Activated T-cell treated with anti-CD3 and anti-CD28 coated beads for 24 hours (primary cell): ENCODE measurements around the gene NHSL2.
"Not testable (repeated sequence)": the region's sequence is repeated elsewhere in the genome, so short reads cannot be mapped to it uniquely, and the experiment has no call there.

Experiments
- DNase-seq: peaks from one replicate; pipeline ENCODE4 v3.0.0-alpha.2; 2020; ENCODE audit warnings: low read depth

Gene NHSL2

DNA sequence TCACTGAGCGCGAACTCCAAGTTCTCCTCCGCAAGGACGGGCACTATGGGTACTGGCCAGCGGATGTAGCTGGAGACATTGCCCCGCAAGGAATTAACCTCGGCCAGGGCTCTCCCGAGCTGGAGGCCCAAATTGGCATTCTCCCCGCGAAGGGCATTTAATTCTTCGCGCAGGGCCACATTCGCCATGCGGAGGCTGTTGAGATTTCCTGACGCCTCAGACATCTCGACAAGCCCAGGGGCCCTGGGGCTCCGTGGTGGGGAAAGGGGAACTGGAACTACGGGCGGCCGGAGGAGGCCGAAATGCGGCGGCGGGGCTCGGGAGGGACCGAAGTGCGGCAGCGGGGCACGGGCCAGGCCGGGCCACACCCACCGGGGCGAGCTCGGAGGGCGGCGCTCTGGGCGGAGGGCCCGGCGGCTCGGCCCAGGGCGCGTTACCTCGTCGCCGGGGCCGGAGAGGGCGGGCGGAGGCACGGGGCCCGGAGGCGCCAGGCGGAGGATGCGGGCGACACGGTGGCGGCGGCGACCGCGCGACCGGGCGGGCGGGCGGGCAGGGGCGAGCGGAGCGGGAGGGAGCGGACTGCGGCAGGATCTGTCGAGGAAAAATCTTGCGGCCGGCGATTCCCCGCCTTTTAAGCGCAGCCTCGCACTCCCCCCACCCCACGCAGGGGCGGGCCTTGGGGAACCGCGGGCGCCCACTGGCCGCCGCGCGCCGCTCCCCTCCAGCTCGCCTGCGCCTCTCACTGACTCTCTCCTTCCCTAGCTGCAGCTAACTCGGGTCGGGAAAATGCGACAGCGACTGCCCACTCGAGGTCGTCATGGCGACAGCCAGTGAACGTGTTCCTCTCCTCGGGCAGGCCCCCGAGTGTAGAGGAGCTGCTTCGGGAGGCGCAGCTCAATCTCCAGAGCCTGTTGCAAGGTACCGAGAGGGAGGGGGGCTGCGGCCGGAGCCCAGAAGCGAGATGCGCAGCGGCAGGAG is 221.0 kb downstream of the NHSL2 start, which contains the start of gene RTL5:
RTL5 (minus strand) TSS at position 599 of the 978 bp plus-strand sequence.
- peak; percentile 35 for DNase-seq

DNA sequence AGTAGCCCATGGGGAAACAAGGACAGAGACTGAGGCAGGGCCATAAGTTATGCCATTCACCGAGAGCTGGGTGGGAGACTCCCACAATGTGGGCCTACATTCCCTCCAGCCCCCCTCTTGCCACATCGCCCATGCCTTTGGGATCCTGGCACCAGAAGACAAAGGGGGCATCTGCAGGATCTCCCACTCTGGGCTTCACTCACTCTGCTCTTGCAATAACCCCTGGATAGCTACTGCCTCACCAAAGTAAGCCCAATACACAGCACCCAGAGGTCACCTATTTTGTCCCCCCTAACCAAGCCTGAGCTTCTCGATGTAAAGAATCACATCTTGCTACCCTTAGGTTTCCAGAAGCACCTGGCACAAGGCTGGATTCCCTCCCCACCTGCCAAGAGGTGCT is 221.8 kb downstream of the NHSL2 start:
- DNase-seq: no peak

DNA sequence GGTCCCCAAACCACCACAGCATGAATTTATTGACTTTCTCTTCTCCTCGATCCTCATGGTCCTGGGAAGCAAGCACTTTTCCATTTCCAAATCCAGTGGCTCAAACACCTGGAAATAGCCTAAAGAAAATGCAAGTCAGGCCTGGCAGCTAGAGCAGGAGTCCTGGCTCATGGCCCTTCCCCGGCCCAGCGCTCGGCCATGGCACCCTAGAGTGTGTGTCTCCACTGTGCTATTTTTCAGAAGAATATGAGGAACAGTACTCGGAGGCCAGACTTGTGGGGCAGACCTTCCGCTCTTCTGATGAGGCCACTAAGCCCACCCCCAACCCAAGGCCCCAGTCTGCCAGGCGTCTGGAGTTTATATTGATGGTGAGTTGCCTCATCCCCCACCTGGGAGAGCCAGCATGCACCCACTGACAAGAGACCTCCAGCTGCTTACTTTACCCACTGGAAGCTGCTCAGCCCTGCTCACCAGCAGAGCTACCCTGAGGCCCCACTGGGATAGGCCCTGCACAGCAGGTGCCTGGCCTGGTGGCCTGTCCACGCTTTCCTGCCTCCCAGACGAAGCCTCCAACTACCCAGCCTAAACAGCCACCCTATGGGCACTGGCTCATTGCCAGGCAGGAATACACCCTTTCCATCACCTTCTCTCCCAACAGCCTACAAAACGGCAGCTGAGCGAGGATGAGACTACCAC is 223.4 kb downstream of the NHSL2 start:
- no peak for DNase-seq

DNA sequence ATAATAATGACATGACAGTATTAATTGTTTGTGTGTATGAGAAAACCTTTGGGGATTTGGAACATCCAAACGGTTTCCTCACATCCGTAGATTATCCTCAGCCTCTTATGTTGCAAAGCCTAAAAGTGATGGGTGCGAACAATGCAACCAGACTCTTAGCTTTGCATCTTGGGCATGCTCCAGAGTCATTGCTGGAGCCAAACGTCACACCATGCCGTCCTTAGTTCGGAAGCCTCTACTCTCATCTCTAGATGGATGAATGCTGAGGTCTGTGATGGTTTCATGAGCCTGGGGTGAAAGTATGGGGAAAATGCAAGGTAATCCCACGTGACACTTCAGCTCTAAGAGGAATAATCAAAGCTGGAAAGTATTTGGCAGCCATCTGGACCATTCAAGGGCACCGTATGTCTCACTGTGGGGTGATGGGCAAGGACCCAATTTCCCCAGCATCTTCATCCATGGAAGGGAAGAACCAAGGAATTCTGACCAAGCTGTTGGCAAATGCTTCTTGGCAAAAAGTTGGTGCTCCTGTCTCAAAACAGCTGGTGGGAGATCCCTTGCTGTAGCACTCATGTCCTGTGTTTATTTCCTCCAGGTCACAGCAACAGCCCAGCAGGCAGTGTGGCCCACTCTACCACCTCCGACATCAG is 227.3 kb downstream of the NHSL2 start:
- DNase-seq: no peak

DNA sequence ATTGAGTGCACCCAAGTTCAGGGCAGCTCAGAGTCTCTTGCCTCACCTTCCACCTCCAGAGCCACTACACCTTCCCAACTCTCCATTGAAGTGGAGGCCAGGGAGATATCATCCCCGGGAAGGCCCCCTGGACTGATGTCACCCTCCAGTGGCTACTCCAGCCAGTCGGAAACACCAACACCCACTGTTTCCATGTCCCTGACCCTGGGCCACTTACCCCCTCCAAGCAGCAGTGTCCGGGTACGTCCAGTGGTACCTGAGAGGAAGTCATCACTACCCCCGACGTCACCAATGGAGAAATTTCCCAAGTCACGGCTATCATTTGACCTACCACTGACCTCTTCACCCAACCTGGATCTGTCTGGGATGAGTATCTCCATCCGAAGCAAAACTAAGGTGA is 228.9 kb downstream of the NHSL2 start:
- no peak for DNase-seq

DNA sequence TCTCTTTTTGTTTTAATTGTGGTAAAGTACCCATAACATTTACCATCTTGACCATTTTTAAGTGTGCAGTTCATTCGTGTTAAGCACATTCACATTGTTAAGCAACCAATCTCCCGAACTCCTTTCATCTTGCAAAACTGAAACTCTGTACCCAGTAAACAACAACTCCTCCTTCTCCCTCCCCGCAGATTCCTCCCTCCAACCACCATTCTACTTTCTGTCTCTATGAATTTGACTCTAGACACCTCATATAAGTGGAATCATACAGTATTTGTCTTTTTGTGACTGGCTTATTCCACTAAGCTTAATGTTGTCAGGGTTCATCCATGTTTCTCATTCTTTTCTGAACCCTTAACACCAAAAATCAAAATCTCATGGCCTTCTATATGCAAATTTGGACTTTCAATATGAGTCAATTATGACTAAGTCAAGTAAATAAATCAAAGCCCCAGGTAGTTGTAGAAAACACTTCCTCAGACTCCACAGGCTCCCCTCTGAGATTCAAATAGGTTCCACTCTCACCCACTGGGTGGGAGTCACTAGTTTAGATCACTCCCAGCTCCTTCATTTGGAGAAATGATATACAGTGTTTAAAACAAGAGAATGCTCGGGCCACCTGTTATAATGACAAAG is 230.8 kb downstream of the NHSL2 start:
- DNase-seq: no peak

DNA sequence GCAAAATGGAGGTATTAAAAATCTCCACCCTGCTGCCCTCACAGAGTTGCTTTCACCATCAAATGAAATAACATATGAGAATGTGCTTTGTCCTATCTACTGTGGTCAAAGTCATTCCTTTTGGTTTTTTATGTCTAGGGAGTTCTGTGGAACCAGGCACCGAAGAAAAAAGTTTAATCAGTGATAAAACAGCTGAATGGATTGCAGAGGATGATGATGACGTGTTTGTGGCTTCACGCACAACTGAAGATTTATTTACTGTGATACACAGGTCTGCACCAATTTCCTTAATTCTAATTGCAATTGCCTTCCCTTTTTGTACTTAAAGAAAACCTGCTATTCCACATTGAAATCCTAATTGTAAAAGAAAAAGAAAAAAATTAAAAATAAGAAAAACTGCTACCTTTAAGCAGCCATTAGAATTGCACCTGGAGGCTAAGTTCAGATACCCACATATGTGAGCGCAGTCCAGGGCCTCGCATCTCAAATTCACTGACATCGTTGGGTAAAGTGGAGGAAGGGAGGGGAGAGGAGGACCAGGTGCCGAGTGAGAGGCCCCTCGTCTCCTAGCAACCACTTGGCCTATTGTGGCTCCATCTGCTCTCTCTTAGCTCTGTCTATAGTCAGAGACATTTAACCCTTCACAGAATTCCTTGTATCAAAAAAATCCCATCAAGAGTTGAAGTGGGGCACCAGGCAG is 231.6 kb downstream of the NHSL2 start:
- no peak for DNase-seq

DNA sequence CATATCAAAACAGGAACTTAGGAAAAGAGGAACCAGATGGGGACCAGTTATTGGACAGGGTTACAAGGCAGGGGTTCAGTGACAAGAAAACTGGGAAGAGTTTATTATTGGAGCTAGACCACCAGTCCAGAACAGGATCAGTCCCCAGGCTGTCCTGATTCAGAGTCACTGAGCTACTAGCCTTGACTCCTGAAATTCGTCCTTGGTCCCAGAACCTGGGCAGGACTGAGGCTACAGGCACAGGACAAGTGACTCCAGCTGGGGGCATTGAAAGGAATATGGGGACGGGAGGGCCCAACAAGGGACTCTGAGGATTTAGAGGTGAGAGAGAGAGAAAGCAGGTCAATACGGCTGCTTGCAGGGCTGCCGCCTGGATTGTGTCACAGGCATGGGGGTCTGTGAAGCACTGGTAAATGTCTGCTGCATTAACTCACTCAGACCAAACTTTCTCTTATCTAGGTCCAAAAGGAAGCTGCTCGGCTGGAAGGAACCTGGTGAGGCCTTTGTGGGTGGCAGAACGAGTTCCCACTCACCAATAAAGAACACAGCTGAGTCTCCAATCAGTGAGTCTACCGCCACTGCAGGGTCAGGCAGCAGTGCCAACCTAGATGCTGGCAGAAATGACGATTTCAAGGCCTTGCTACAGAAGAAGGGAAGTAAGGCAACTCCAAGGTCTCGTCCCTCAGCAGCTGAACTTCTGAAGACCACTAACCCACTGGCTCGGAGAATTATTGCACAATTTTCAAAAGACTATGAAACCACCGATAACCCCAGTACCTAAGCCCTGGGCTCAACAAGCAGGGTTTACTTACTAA is 232.4 kb downstream of the NHSL2 start:
- DNase-seq: no peak

DNA sequence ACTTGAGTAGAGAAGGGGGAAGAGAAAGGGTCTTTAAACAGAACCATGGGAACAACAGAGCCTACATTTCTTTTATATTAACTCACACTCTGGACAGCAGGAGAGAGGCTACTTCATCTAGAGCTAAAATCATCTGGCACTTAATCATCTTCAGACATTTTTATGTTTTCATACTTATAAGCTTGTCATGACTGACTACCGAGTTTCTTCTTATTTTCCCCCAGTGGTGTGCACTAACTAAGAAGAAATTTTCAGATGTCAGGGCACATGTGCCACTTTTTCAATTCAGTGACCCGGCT is 232.9 kb downstream of the NHSL2 start:
- no peak for DNase-seq

DNA sequence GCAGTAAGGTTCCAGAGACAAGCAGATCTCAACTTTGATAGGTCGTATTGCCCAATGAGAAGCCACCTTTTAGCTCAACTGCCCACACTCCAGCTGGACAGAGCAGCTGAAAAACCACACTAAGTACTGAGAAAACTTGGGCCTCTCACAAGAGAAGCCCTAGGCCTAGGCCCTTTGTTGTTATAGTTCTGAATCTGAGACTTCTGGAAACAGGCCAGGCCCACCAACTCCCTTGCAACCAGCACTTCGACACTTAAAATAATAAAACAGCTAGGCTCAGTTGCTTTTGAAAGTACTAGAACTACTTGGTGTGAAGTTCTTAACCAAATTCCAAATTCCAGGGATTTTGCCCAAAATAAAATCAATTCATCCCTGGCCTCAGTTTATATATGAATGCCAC is 234.5 kb downstream of the NHSL2 start:
- DNase-seq: no peak

DNA sequence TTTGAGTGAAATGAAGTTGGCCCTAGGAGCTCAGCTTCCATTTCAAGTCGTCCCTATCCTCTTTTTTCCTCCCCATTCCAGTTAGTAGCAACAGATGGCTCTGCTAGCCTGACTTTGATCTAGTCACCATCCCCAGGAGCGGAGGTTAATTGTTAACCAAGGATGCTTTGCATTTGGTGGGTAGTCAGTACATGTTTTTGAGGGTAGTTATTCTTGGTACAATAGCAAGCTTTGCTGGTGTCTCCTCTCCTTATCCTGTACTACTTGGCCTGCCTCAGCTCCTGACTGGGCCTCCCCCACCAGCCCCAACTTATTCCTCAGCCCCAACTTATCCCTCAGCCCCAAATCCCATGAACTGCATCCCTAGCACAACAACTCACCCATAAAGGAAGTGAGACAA is 235.9 kb downstream of the NHSL2 start:
- no peak for DNase-seq

DNA sequence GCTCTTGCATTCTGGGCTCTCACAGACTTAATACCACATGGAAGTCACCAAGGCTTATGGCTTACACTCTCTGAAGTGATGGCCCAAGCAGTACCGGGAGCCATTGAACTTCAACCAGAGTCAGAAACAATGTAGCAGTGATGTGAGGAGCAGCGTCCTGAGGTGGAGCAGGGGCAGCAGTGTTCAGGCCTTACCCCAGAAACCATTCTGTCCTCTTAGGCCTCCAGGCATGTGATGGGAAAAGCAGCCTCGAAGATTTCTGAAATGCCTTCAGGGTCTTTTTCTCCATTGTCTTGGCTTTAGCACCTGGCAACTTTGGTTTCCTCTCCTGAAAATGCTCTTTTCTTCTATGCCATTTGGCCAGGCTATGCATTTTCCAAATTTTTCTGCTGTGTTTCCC is 248.1 kb downstream of the NHSL2 start:
- no peak for DNase-seq

DNA sequence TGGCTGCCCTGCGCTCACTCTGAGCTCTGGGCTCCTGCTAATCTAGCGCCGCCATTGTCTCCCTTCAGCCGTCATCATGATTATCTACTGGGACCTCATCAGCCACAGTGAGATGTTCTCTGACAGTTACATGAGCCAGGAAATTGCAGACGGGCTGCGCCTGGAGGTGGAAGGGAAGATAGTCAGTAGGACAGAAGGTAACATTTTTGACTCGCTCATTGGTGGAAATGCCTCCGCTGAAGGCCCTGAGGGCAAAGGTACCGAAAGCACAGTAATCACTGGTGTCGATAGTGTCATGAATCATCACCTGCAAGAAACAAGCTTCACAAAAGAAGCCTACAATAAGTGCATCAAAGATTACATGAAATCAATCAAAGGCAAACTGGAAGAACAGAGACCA is 249.1 kb downstream of the NHSL2 start:
- DNase-seq: no peak

DNA sequence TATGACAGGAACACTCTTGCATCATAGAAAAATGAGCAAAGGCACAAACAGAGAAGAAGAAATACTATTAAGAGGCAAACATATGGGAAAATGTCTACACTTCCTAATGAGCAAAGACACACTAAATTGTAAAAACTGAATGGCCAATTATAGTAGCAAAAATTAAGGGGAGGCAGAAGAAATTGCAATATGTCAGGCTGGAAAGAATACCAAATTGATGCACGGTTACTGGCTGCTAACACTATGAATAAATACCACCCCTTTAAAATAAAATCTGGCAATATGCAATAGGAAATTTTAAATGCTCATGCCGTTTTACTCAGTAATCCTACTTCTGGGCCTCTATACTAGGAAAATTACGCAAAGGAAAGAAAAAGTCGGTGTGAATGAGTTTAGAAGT is 254.9 kb downstream of the NHSL2 start:
- DNase-seq: no peak

DNA sequence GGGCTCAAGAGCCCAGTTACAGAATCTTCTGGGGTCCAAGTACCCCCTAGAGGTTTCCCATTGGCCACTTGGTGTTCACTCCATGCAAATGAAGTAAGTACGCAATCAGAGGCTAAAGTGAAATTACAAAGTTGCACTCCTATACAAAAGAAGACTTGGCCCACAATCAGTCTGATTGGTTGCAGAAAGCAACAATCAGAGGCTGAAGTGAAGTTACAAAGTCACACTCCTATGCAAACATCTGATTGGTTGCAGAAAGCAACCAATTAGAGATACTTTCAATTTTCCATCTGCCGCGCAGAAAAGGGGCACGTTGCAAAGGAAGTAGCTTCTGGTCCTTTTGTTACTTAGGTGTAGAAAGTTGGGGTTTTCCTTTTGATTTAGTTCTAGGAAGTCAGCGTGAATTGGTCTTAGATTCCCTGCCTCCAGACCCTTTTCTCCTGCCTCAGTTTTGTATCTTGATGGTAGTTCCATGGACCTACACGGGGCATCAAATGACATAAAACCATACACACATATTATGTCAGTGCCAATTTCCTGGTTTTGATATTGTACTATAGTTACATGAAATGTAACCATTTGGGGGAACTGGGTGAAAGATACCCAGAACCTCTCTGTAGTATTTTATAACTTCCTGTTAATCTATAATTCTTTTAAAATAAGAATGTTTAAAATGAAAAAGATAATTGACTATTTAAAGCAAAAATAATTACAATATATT is 258.5 kb downstream of the NHSL2 start:
- no peak for DNase-seq

DNA sequence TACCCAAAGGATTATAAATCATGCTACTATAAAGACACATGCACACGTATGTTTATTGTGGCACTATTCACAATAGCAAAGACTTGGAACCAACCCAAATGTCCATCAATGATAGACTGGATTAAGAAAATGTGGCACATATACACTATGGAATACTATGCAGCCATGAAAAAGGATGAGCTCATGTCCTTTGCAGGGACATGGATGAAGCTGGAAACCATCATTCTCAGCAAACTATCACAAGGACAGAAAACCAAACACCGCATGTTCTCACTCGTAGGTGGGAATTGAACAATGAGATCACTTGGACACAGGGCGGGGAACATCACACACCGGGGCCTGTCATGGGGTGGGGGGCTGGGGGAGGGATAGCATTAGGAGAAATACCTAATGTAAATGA is 265.6 kb downstream of the NHSL2 start:
- DNase-seq: not testable (repeated sequence)

DNA sequence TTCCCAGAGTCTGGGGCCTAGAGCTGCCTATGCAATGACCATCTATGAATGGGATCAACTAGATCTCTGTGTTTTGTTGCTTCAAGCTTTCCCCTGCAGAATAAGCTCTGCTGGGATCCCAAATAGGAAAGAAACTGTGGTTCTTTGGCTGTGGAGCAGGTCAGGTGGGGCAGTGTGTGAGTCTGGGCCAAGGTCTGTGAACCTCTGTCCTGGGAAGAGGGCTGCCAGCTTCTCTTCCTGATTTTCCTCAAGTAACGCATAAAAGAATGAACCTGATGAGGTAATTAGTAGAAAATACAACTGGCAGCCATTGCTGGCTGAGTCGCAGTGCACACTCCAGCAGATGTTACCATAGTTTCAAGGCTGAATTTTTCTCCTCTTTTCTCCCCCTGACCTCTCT is 266.3 kb downstream of the NHSL2 start:
- DNase-seq: no peak

DNA sequence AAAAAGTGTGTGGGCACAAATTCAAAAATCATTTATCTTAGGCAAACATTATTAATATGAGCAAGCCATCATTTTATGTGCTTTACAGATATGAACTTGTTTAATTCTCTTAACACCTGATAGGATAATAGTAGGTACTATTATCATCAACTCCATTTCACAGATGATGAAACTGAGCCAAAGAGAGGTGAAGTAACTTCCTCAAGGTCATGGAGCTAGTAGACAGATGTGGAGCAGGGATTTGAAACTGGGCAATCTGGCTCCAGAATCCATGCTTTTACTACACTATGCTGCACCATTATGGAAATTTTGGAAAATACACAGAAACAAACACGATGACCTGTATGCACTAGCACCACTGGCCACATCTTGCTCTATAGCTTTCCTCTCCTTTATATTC is 269.9 kb downstream of the NHSL2 start:
- DNase-seq: no peak

DNA sequence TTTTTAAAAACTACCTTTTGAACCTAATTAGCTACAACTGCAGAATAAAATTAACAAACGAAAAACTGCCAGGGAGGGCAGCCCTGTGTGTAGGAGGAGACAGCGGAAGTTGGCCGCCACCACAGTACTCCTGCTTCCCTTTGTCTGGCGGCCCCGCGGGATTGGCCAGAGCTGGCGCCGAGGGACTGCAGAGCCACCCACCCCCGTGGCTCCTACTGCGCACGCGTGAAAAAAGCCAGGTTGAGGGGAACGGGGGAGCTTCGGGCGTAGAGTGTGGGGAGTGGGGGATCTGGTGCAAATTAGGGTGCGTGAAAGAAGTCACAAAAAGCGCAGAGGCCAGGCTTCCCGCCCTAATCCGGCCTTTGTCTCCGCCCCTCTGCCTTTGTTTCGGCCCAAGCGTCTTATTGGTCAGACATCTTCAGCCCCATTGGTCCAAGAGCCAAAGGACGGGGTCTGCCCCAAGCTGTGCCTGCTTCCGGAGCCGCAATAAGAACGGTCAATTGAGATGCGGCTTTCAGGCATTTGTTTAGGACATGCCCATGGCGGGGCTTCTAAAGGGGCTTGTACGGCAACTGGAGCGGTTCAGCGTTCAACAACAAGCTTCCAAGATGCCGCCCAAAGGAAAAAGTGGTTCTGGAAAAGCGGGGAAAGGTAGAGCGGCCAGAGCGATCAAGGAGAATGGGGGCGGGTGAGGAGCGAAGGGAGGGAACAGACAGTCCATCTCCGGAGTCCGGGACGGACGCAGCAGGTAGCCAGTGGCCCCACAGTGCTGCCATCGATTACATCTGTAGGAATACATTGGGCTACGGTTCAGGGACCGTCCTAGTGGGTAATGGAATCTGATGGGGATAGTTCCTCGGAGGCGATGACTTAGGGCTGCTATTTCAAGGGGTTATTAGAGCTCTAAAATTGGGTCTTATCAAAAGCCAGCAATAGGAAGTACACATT is 270.8 kb downstream of the NHSL2 start, which contains the start of gene PIN4:
PIN4 (plus strand) TSS at position 580 of the 948 bp plus-strand sequence; CDS start at position 609, 29 bp downstream.
- peak; percentile 72 for DNase-seq
